NCI-H2227 treated with DMSO at 0.1 percent for 48 hours (cell line): ENCODE results near the gene SDS.

Experiments
- DNase-seq: peaks from one replicate; lab custom pipeline; 2025; lab: John Stamatoyannopoulos, UW

Gene SDS

DNA sequence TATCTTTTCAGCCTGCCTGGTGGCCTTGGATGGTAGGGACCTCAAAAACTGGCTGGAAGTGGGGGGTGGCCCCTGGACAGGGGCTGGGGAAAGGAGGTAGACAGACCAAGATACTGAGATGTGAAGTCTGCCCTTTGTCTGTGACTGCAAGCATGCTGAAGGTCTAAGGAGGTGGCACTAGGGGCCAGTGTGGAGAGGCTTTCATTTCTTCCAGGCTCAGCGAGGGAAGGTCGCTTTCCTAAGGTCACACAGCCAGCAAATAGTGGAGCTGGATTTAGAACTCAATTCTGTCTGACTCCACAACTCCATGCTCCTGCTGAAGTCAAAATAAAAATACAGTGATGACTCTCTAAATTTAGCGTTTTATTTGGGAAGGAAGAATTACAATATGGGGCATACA is 56.6 kb downstream of the SDS start:
- DNase-seq = no peak

DNA sequence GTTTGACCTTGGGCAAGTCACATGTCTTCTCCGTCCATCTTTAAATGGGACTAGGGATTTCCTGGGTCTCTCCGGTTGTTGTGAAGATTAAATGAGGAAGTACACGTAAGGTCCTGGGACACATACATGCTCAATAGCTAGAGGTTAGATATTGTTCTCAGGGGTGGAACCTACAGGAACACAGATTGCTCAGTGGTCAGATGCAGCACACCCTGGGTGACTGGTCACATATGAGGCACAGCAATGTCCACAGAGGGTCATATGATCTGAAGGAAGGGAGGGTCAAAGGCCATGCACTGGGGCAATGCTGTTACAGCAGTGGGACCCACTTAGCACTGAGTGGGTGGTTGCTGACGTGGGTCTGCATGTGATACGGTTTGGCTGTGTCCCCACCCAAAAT is 57.3 kb downstream of the SDS start:
- DNase-seq = no peak

DNA sequence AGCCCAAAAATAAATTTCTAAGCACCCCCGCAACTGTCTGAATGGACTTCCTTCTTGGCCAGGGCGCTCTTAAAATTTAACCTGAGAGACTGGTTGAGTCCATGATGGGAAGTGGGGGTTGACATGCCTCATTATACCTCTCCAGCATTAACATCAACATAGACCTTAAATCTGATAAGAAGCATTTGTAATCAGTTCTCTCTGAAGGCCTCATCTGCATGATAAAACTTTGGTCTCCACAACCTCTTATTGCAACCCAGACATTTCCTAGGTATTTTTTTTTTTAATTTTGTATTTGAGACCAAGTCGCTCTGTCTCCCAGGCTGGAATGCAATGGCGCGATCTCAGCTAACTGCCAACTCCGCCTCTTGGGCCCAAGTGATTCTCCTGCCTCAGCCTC is 58.4 kb downstream of the SDS start:
- DNase-seq = no peak
